ENCODE measurements around the gene CDK9. TPM values are rescaled to one million over a fixed set of nuclear protein-coding genes. Genes with fewer than 3 reads are reported as not detected.

CDK9 gene
- total and polyA plus RNA-seq, 2 of the 4 experiments (the other 2 are of a cell fraction) = 30.3 to 49.9 TPM

DNA sequence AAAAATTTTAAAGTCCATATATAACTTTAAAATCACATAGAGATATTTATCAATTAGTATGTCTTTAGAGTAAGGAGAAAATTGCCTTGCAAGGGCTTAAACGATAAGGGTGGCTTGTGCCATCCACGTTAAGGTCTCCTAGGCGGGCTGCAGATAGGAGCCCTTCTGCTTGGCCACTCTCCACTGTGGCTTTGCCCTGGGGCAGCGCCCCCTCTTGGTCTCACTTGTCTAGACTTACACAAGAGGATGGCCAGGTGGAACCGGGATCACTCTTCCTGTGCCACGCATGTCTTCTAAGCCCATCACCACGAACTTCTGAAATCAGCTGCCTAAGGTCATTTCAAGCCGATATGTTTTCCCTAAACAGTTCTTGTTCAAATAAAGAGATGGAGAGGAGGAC is 19.8 kb downstream of the CDK9 start:
- peaks cover 8% of the 10 kb centered on the region for H4K20me1 ChIP-seq (ENCODE audit: insufficient read depth, low read length)
- no peak overlapping the region for H2BK20ac ChIP-seq (ENCODE audit: low read depth, low read length)
- no peak overlapping the region for H4K5ac ChIP-seq (ENCODE audit: low read depth, low read length)
- H3K36me3 ChIP-seq (ENCODE audit: control insufficient read depth, insufficient read depth, low read length) = peaks cover 40% of the 10 kb centered on the region
- H4K8ac ChIP-seq (ENCODE audit: low read depth in 2 of 2, low read length in 2 of 2) = no peak overlapping the region
- H4K91ac ChIP-seq (ENCODE audit: insufficient read depth, low read depth, low read length) = no peak overlapping the region
- no peak overlapping the region for H3K18ac ChIP-seq (ENCODE audit: low read depth, low read length)
- CTCF ChIA-PET = interaction anchor here (0.6 kb wide), 1 partner anchor 512 kb away, joined by 3 read pairs; no protein-coding TSS in a partner anchor
- H2AK9ac ChIP-seq (replicated peaks; ENCODE audit: low read depth, low read length, poor library complexity) = no peak overlapping the region
- TF ChIP-seq MAZ (IDR thresholded peaks at IDR 0.05; ENCODE audit: borderline replicate concordance, low read depth, low read length) (no peak), RAD21 (IDR thresholded peaks at IDR 0.05; ENCODE audit: low read length) (peak; percentile 20; the same call in 1 of the 2 replicates), CTCF (conservative IDR thresholded peaks at IDR 0.05; ENCODE audit: low read depth, low read length) (peak; percentile 38), NFE2L2 (IDR thresholded peaks at IDR 0.05; ENCODE audit: low read depth, low read length) (no peak), POLR2A (IDR thresholded peaks at IDR 0.05; ENCODE audit: low read depth, low read length) (no peak), SMC3 (IDR thresholded peaks at IDR 0.05; ENCODE audit: low read depth, low read length) (peak; percentile 19; the same call in 1 of the 2 replicates), RFX5 (IDR thresholded peaks at IDR 0.05; ENCODE audit: low read depth, low read length) (no peak)
- H2BK15ac ChIP-seq (ENCODE audit: low read depth, low read length) = no peak overlapping the region
- H3K27me3 ChIP-seq (ENCODE audit: control insufficient read depth, insufficient read depth, low read length) = no peaks in the 10 kb centered on the region
- DNase-seq = no peak
- H3K4me3 ChIP-seq (ENCODE audit: insufficient read depth, low read depth, low read length) = no peak overlapping the region
- in situ Hi-C loops (cut with MboI; ENCODE audit: low sequenced_read_pairs) (no loop called here), intact Hi-C loops (cut with micrococcal nuclease) (no loop called here), dilution Hi-C loops (cut with HindIII; ENCODE audit: low sequenced_read_pairs, unreplicated experiment) (no loop called here)
- H3K9me3 ChIP-seq (ENCODE audit: control insufficient read depth, insufficient read depth, low read length) = no peaks in the 10 kb centered on the region
- 61% methylated on average over 2 of the region's 8 CpGs; no CpG with 5 or more reads in 1 of the 2 experiments for WGBS, 2 experiments (ENCODE audit: extremely low coverage in 2 of 2, insufficient read length in 1 of 2)
- H3K79me1 ChIP-seq (ENCODE audit: low read depth in 1 of 2, low read length in 2 of 2) = peaks cover 36 to 64% of the 10 kb centered on the region in 2 experiments
- H2AFZ ChIP-seq (replicated peaks; ENCODE audit: low read length, poor library complexity) = no peak overlapping the region
- no TSS peak for BruUV-seq (replicated peaks)
- no peak overlapping the region for H2BK5ac ChIP-seq (ENCODE audit: low read depth, low read length, poor library complexity, severe bottlenecking)
- H3K4me1 ChIP-seq (ENCODE audit: control insufficient read depth, insufficient read depth, low read length) = peaks cover 15% of the 10 kb centered on the region
- H3K9me1 ChIP-seq (ENCODE audit: insufficient read depth, low read length) = peaks cover 15% of the 10 kb centered on the region; the same call in 1 of the 2 replicates
- H3K27ac ChIP-seq (ENCODE audit: insufficient read depth, low read length) = no peak overlapping the region
- no peak overlapping the region for H3K14ac ChIP-seq (replicated peaks; ENCODE audit: low read depth, low read length)
- no peak overlapping the region for H3K56ac ChIP-seq (ENCODE audit: extremely low read depth, insufficient read depth, low read length)
- no peak overlapping the region for H3K23ac ChIP-seq (ENCODE audit: low read depth, low read length)
- no peak overlapping the region for H2AK5ac ChIP-seq (ENCODE audit: low read depth, low read length)
- no peak overlapping the region for H2BK120ac ChIP-seq (ENCODE audit: low read depth, low read length)
- no peak overlapping the region for H3K9ac ChIP-seq (ENCODE audit: low read depth, low read length)
- H3K4me2 ChIP-seq (ENCODE audit: low read depth, low read length) = no peak overlapping the region
- no peak for ATAC-seq (ENCODE audit: low read depth)
- POLR2A ChIA-PET (ENCODE audit: unreplicated experiment) = no interaction called here
- no peak overlapping the region for H3K4ac ChIP-seq (ENCODE audit: low read depth, low read length)
